HepG2 (cell line): Measurements from ENCODE around the gene IL1RAP. TPM values are rescaled to one million over a fixed set of nuclear protein-coding genes. Genes with fewer than 3 reads are reported as not detected.

ENCODE experiments used
- KLF9 ChIP-seq: IDR thresholded peaks from 2 replicates; pipeline ENCODE4 v1.6.1; 2016; ENCODE audit warnings: low read depth
- NBN ChIP-seq: fragments of 450-650 bp; conservative IDR thresholded peaks from 2 replicates; pipeline ENCODE4 v1.6.1; 2017
- NONO ChIP-seq, 2 experiments: fragments of 450-650 bp in 1 of 2; sonication (generic) in 1 of 2; formaldehyde crosslinking in 1 of 2; IDR thresholded peaks in 1 of 2; conservative IDR thresholded peaks in 1 of 2; 2 replicates each; pipeline versions ENCODE4 v1.6.1 to v1.8.0; 2017 to 2022; ENCODE audit warnings: mild to moderate bottlenecking in 1 of 2, missing genetic modification reagents in 1 of 2, moderate library complexity in 1 of 2
- RXRB ChIP-seq: IDR thresholded peaks from 2 replicates; pipeline ENCODE4 v1.6.1; 2016; ENCODE audit warnings: borderline replicate concordance, missing genetic modification reagents, missing compliant biosample characterization
- SKI ChIP-seq: fragments of 450-650 bp; IDR thresholded peaks from one replicate; pipeline ENCODE4 v1.6.1; 2018; ENCODE audit warnings: mild to moderate bottlenecking; ENCODE audit not compliant: partially characterized antibody
- ZBTB42 ChIP-seq: sonication (generic); formaldehyde crosslinking; IDR thresholded peaks from 2 replicates; pipeline ENCODE4 v1.5.0; 2020; ENCODE audit warnings: mild to moderate bottlenecking, missing genetic modification reagents
- ZNF549 ChIP-seq: sonication (generic); formaldehyde crosslinking; IDR thresholded peaks from 2 replicates; pipeline ENCODE4 v1.5.0; 2020; ENCODE audit warnings: missing genetic modification reagents
- ZNF878 ChIP-seq: sonication (generic); formaldehyde crosslinking; IDR thresholded peaks from 2 replicates; pipeline ENCODE4 v1.8.1; 2023; ENCODE audit warnings: mild to moderate bottlenecking, missing genetic modification reagents, moderate library complexity
- polyA plus RNA-seq, 8 experiments: library from polyadenylated mRNA; depleted of rRNA in 3 of 8; stranded (reverse) in 7 of 8; unstranded in 1 of 8; fragments of >200 nt; fragmentation: Illumina TruSeq in 4 of 8; extraction: Trizol in 4 of 8; gene quantifications; 2 replicates each; pipeline versions ENCODE4 v1.2.1 to v1.2.3, GENCODE V29; 2011 to 2016; ENCODE audit warnings: low read depth in 4 of 8, missing spikeins in 1 of 8, mixed read lengths in 1 of 8; ENCODE audit not compliant: insufficient read depth in 1 of 8
- total RNA-seq, 5 experiments: library from RNA; depleted of rRNA; stranded (reverse); fragments of >200 nt; fragmentation: Illumina TruSeq; extraction: Trizol; gene quantifications; 2 replicates each; pipeline ENCODE4 v1.2.3, GENCODE V29; 2016; ENCODE audit warnings: low read depth in 1 of 5
- TF ChIP-seq, protein P1 (sequence below): sonication (generic); formaldehyde crosslinking; IDR thresholded peaks from 2 replicates; pipeline ENCODE4 v1.5.0; 2020; ENCODE audit warnings: missing genetic modification reagents
- TF ChIP-seq, protein P2 (sequence below): sonication (generic); formaldehyde crosslinking; IDR thresholded peaks from 2 replicates; pipeline ENCODE4 v1.4.0; 2020; ENCODE audit warnings: mild to moderate bottlenecking, missing genetic modification reagents
- TF ChIP-seq, protein P3 (sequence below), 2 experiments: fragments of 450-650 bp in 1 of 2; sonication (generic) in 1 of 2; formaldehyde crosslinking in 1 of 2; IDR thresholded peaks; 2 replicates each; pipeline versions ENCODE4 v1.6.1 to v1.8.0; 2016 to 2022; ENCODE audit warnings: antibody characterized with exemption in 1 of 2, mild to moderate bottlenecking in 1 of 2, missing genetic modification reagents in 1 of 2

The IL1RAP gene
- total and polyA plus RNA-seq, 2 of the 13 experiments (the other 11 are each of a cell fraction or from before 2014, with no cell fraction given), result 18.3 to 54.9 TPM

DNA sequence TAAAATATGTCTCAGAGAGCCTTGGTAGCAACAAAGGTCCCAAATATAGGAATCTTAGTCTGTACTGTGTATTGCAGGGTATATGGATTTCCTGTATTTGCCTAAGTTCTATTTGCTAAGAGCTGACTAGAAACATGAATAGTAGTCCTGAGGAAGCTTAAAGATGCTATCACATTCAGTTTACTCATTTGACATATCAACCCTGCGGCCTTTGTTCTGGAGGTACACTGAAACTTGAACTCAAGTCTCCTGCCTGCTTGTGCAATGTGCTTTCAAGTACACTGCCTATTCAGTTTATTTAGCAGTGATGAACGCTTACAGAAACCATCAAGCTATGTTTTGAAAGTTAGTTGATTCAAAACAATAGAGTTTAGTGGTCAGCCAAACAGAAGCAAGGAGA lies 21.1 kb downstream of the IL1RAP start (continued):
- peak; percentile 87 for TF ChIP-seq RXRB
- TF ChIP-seq NONO (IDR thresholded peaks at IDR 0.05), result no peak
- TF ChIP-seq NONO (CRISPR knock-in tag; conservative IDR thresholded peaks at IDR 0.05), result no peak
- no peak for TF ChIP-seq ZBTB42
- TF ChIP-seq NBN, result no peak
- no peak; the same call in 1 of the 2 replicates for TF ChIP-seq ZNF878
- no peak for TF ChIP-seq ZNF549
- TF ChIP-seq, protein P1, sequence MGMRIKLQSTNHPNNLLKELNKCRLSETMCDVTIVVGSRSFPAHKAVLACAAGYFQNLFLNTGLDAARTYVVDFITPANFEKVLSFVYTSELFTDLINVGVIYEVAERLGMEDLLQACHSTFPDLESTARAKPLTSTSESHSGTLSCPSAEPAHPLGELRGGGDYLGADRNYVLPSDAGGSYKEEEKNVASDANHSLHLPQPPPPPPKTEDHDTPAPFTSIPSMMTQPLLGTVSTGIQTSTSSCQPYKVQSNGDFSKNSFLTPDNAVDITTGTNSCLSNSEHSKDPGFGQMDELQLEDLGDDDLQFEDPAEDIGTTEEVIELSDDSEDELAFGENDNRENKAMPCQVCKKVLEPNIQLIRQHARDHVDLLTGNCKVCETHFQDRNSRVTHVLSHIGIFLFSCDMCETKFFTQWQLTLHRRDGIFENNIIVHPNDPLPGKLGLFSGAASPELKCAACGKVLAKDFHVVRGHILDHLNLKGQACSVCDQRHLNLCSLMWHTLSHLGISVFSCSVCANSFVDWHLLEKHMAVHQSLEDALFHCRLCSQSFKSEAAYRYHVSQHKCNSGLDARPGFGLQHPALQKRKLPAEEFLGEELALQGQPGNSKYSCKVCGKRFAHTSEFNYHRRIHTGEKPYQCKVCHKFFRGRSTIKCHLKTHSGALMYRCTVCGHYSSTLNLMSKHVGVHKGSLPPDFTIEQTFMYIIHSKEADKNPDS (CRISPR knock-in tag), result no peak
- peak; percentile 69 for TF ChIP-seq SKI
- TF ChIP-seq, protein P2, sequence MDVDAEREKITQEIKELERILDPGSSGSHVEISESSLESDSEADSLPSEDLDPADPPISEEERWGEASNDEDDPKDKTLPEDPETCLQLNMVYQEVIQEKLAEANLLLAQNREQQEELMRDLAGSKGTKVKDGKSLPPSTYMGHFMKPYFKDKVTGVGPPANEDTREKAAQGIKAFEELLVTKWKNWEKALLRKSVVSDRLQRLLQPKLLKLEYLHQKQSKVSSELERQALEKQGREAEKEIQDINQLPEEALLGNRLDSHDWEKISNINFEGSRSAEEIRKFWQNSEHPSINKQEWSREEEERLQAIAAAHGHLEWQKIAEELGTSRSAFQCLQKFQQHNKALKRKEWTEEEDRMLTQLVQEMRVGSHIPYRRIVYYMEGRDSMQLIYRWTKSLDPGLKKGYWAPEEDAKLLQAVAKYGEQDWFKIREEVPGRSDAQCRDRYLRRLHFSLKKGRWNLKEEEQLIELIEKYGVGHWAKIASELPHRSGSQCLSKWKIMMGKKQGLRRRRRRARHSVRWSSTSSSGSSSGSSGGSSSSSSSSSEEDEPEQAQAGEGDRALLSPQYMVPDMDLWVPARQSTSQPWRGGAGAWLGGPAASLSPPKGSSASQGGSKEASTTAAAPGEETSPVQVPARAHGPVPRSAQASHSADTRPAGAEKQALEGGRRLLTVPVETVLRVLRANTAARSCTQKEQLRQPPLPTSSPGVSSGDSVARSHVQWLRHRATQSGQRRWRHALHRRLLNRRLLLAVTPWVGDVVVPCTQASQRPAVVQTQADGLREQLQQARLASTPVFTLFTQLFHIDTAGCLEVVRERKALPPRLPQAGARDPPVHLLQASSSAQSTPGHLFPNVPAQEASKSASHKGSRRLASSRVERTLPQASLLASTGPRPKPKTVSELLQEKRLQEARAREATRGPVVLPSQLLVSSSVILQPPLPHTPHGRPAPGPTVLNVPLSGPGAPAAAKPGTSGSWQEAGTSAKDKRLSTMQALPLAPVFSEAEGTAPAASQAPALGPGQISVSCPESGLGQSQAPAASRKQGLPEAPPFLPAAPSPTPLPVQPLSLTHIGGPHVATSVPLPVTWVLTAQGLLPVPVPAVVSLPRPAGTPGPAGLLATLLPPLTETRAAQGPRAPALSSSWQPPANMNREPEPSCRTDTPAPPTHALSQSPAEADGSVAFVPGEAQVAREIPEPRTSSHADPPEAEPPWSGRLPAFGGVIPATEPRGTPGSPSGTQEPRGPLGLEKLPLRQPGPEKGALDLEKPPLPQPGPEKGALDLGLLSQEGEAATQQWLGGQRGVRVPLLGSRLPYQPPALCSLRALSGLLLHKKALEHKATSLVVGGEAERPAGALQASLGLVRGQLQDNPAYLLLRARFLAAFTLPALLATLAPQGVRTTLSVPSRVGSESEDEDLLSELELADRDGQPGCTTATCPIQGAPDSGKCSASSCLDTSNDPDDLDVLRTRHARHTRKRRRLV (CRISPR knock-in tag), result 0 out of 2 replicates have a peak, but pooled peaks have one; percentile 55
- TF ChIP-seq, protein P3, sequence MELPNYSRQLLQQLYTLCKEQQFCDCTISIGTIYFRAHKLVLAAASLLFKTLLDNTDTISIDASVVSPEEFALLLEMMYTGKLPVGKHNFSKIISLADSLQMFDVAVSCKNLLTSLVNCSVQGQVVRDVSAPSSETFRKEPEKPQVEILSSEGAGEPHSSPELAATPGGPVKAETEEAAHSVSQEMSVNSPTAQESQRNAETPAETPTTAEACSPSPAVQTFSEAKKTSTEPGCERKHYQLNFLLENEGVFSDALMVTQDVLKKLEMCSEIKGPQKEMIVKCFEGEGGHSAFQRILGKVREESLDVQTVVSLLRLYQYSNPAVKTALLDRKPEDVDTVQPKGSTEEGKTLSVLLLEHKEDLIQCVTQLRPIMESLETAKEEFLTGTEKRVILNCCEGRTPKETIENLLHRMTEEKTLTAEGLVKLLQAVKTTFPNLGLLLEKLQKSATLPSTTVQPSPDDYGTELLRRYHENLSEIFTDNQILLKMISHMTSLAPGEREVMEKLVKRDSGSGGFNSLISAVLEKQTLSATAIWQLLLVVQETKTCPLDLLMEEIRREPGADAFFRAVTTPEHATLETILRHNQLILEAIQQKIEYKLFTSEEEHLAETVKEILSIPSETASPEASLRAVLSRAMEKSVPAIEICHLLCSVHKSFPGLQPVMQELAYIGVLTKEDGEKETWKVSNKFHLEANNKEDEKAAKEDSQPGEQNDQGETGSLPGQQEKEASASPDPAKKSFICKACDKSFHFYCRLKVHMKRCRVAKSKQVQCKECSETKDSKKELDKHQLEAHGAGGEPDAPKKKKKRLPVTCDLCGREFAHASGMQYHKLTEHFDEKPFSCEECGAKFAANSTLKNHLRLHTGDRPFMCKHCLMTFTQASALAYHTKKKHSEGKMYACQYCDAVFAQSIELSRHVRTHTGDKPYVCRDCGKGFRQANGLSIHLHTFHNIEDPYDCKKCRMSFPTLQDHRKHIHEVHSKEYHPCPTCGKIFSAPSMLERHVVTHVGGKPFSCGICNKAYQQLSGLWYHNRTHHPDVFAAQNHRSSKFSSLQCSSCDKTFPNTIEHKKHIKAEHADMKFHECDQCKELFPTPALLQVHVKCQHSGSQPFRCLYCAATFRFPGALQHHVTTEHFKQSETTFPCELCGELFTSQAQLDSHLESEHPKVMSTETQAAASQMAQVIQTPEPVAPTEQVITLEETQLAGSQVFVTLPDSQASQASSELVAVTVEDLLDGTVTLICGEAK (IDR thresholded peaks at IDR 0.05), result no peak
- TF ChIP-seq, protein P3 (CRISPR knock-in tag; IDR thresholded peaks at IDR 0.05), result no peak
- TF ChIP-seq KLF9 (CRISPR knock-in tag), result no peak
